ENCODE data around the gene HMX1. TPM values are rescaled to one million over a fixed set of nuclear protein-coding genes. Genes with fewer than 3 reads are reported as not detected.

Gene HMX1
- total RNA-seq, 1 donor from 2014 or later: 1.1 TPM

DNA sequence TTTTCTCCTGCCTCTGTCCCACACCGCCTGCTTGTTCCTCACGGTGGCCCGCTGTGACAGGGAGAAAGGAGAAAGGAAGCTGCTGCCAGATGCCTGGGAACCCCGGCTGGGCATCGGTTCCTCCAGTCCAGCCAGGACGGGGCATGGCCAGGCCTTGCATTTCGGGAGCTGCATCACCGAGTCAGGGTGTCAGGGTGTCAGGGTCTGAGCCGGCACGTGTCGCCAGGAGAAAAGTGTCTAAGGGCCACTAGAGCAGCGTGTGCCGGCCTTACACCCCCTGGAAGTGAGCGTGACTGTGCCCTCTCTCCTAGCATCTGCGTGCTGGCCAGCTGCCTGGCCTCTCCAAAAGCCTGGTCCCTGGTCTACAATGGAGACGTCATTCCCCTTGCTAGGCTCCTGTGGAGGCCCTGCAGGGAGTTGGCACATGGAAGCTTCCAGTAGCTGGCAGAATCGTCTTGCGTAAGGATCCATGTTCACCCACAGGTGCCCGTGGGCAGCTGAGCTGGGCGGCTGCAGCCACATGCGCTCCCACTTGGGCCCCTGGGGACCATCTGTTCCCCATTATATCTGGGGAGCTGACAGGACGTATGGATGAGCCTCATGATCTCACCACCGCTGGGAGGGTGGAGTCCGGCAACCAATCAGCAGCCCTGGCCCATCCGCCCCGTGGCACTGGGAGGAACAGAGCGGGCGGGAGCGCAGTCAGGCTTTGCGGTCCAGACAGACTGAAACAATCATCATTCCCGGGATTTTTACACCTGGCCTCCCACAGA, 39.9 kb upstream of the HMX1 start:
- DNase-seq (ENCODE audit: low read depth, low spot score): no peak
- no peaks in the 10 kb centered on the region for H3K9me3 Mint-ChIP-seq
- TF ChIP-seq, protein P1, sequence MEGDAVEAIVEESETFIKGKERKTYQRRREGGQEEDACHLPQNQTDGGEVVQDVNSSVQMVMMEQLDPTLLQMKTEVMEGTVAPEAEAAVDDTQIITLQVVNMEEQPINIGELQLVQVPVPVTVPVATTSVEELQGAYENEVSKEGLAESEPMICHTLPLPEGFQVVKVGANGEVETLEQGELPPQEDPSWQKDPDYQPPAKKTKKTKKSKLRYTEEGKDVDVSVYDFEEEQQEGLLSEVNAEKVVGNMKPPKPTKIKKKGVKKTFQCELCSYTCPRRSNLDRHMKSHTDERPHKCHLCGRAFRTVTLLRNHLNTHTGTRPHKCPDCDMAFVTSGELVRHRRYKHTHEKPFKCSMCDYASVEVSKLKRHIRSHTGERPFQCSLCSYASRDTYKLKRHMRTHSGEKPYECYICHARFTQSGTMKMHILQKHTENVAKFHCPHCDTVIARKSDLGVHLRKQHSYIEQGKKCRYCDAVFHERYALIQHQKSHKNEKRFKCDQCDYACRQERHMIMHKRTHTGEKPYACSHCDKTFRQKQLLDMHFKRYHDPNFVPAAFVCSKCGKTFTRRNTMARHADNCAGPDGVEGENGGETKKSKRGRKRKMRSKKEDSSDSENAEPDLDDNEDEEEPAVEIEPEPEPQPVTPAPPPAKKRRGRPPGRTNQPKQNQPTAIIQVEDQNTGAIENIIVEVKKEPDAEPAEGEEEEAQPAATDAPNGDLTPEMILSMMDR (conservative IDR thresholded peaks at IDR 0.05): no peak
- H3K4me1 Mint-ChIP-seq: no peaks in the 10 kb centered on the region
- H3K36me3 Mint-ChIP-seq (ENCODE audit: low read depth): no peaks in the 10 kb centered on the region
- peaks cover 47% of the 10 kb centered on the region for H3K27me3 Mint-ChIP-seq (ENCODE audit: low read depth)
- H3K4me3 Mint-ChIP-seq: no peak overlapping the region
- no peak overlapping the region for H3K27ac Mint-ChIP-seq (ENCODE audit: unreplicated experiment)

DNA sequence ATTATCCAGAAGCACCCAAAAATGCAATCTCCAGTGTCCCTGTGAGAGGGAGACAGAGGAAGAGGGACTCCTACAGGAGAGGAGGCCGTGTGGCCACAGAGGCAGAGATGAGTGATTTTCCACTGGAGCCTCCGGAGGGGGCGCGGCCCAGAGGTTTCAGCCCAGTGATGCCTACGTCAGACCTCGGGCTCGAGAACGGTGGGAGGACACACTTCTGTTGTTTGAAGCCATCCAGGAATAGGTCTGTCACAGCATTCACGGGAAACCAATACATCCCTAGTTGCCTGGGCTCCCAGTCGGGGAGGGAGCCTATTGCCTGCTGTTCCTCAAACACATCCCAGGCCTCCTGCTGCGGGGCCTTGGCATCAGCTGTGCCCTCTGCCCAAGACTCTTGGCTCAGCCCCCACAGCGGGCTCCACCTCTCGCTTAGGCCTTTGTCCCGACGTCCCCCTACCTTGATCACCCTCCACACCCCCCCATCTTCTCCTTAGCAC, 39.2 kb upstream of the HMX1 start:
- no peak overlapping the region for H3K27ac Mint-ChIP-seq (ENCODE audit: unreplicated experiment)
- no peaks in the 10 kb centered on the region for H3K4me1 Mint-ChIP-seq
- H3K4me3 Mint-ChIP-seq: no peak overlapping the region
- TF ChIP-seq, protein P1 (conservative IDR thresholded peaks at IDR 0.05): no peak
- peaks cover 49% of the 10 kb centered on the region for H3K27me3 Mint-ChIP-seq (ENCODE audit: low read depth)
- no peak for DNase-seq (ENCODE audit: low read depth, low spot score)
- no peaks in the 10 kb centered on the region for H3K9me3 Mint-ChIP-seq
- no peaks in the 10 kb centered on the region for H3K36me3 Mint-ChIP-seq (ENCODE audit: low read depth)

DNA sequence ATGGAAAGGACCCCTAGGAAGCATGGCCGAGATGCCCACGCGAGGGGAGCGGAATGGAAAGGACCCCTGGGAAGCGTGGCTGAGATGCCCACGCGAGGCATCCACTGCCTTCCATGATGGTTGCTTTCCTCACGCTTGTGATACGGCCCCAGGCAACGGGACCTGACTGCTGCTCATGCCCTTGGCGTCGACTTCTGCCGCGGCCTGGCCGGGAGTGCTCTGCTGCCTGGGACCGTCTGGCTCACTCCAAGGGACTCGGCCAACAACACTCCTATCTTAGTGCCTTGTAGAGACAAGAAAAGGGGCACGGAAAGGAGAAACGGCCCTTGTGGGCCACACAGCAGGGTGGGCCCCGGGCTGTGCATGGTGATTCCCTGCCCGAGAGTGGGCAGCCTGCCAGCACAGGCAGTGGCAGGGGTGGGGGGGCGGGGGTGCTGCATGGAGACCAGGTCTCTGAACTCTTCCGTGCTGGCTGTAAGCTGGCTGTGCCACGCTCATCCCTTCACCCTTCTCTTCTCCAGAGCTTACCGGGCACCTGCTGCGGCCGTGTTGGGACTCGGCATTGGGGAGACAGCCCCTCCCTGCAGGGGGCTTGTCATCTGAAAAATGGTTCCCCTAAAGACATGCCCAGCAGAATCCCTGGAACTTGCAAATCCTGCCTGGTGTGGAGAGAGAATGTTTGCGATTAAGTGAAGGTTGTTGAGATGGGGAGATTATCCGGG, 38.6 kb upstream of the HMX1 start:
- H3K4me3 Mint-ChIP-seq: no peak overlapping the region
- no peak for DNase-seq (ENCODE audit: low read depth, low spot score)
- TF ChIP-seq, protein P1 (conservative IDR thresholded peaks at IDR 0.05): no peak
- H3K36me3 Mint-ChIP-seq (ENCODE audit: low read depth): no peaks in the 10 kb centered on the region
- no peaks in the 10 kb centered on the region for H3K9me3 Mint-ChIP-seq
- peaks cover 54% of the 10 kb centered on the region for H3K27me3 Mint-ChIP-seq (ENCODE audit: low read depth)
- no peak overlapping the region for H3K27ac Mint-ChIP-seq (ENCODE audit: unreplicated experiment)
- H3K4me1 Mint-ChIP-seq: no peaks in the 10 kb centered on the region

DNA sequence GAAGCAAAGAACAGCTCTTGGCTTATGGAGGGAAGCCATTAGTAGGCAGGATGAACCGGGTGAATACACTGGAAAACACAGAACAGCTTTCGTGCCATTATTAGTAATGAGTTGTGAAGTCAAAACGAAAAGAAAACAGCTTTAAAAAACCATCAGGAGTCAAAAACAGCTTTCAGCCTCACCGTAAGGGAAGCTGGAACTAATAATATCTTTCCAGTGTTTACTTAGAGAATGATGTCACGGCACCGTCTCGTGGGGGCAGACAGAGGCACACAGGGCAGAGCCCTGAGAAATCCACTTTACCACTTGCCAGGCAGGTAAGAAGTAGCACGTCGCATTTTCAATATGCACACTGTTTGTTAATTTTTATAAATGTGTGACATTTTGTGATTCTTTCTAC, 37.9 kb upstream of the HMX1 start:
- Mint-ChIP-seq H3K4me1 (no peaks in the 10 kb centered on the region), H3K27ac (ENCODE audit: unreplicated experiment) (no peak overlapping the region), H3K4me3 (no peak overlapping the region), H3K36me3 (ENCODE audit: low read depth) (no peaks in the 10 kb centered on the region), H3K27me3 (ENCODE audit: low read depth) (peaks cover 58% of the 10 kb centered on the region), H3K9me3 (no peaks in the 10 kb centered on the region)
- DNase-seq (ENCODE audit: low read depth, low spot score): no peak
- TF ChIP-seq, protein P1 (conservative IDR thresholded peaks at IDR 0.05): no peak

DNA sequence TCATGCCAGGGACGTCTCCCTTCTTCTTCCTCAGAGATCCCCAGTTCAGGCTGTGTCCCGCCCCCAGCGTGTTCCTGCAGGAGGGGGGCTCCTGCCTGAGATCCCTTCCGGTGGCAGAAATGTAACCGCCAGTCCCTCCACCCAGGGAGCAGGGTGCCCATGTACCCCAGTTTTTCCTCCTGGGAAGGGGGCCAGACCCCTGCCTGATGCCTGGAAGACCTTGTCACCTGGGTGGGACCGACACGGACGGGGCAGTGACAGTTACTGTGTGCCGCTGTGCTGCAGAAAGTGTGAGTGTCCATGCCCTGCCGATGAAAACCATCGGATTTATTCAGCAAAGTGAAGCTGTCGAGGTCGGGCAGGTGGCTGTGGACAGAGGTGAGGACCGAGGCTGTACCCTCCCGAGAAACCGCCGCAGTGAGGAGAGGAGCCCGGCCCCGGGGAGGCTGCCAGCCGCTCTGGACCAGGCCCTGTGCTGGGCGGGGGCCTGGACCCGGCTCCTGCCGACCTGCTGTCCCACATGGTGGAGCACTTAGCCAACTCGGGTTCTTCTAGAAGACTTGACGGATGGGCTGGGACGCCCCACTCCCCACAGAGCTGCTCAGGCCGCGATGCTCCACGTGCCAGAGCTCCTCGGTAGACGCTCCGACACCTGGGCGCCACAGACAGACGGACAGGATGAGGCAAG, 36.7 kb upstream of the HMX1 start:
- no peaks in the 10 kb centered on the region for H3K4me1 Mint-ChIP-seq
- no peak overlapping the region for H3K27ac Mint-ChIP-seq (ENCODE audit: unreplicated experiment)
- no peaks in the 10 kb centered on the region for H3K9me3 Mint-ChIP-seq
- no peak overlapping the region for H3K4me3 Mint-ChIP-seq
- H3K27me3 Mint-ChIP-seq (ENCODE audit: low read depth): peaks cover 62% of the 10 kb centered on the region
- TF ChIP-seq, protein P1 (conservative IDR thresholded peaks at IDR 0.05): no peak
- no peak for DNase-seq (ENCODE audit: low read depth, low spot score)
- no peaks in the 10 kb centered on the region for H3K36me3 Mint-ChIP-seq (ENCODE audit: low read depth)
